GM18498 (cell line): ENCODE measurements around the gene SLC25A52.
"Not testable (repeated sequence)": the region's sequence is repeated elsewhere in the genome, so short reads cannot be mapped to it uniquely, and the experiment has no call there.

Source experiments
- ATAC-seq: cut with Tn5 transposase; IDR thresholded peaks from one replicate; pipeline ENCODE4 v1.9.1; 2021; ENCODE audit warnings: mild to moderate bottlenecking, moderate library complexity; ENCODE audit not compliant: unreplicated experiment

SLC25A52 gene, protein sequence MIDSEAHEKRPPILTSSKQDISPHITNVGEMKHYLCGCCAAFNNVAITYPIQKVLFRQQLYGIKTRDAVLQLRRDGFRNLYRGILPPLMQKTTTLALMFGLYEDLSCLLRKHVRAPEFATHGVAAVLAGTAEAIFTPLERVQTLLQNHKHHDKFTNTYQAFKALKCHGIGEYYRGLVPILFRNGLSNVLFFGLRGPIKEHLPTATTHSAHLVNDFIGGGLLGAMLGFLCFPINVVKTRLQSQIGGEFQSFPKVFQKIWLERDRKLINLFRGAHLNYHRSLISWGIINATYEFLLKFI

DNA sequence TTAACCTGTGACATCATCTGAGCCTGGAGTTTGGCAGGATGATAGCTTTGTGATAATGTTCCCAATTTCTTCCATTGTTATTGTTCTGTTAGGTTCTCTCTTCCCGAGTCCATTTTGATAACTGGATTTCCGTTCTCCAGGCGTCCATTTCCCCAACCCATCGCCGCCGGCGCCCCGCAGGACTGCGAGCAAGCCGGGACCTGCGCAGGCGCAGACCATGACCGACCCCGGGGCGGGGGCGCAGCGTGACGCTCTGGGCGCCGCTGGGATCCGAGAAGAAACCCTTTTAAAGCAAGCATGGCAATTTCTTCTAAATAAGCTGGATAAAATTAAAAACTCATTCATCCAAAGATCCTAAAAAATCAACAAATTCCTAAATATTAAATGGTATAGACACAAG lies at the start of gene SLC25A52:
Gene SLC25A52 (minus strand): TSS at position 186 of the 400 bp plus-strand sequence. CDS start 219 bp downstream, outside the sequence.
- no peak for ATAC-seq

DNA sequence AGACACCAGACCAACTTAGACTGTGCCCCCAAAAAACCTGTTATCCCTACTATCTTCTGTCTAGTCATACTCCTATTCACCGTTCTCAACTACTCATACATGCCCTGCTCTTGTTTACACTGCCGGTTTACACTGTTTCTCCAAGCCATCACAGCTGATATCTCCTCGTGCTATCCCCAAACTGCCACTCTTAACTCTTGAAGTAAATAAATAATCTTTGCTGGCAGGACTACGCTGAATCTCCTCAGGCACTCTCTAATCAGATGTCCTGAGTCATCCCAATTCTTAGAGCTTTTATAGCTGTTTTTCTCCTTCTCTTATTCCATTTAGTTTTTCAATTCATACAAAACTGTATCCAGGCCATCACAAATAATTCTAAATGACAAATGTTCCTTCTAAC lies 48.4 kb upstream of the SLC25A52 start:
- ATAC-seq = not testable (repeated sequence)

DNA sequence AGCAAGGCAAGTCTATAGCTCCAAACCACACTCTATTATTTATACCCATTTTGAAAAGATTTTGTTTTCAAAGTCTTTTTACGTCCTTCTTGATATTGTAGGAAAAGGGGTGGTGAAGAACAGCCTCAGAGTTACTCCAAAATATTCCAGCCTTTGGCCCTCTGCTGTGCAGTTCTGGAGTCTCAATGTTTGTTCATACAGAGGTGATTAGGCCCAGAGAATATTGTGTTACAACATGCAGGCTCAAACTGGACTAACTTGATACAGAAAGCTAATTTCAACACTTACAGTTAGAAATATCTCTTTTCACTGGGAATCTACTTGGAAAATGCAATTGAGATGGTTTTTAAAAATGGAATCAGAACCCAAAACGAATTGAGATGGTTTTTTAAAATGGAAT lies 40.4 kb upstream of the SLC25A52 start:
- ATAC-seq = no peak

DNA sequence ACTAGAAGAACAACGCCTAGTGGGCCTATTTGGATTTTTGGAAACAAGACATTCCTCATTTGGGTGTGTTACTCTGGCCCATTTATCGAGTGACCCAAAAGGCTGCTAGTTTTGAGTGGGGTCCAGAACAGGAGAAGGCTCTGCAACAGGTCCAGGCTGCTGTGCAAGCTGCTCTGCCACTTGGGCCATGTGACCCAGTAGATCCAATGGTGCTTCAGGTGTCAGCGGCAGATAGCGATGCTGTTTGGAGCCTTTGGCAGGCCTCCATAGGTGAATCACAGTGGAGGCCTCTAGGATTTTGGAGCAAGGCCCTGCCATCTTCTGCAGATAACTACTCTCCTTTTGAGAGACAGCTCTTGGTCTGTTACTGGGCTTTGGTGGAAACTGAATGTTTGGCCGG lies 38.6 kb upstream of the SLC25A52 start:
- ATAC-seq = not testable (repeated sequence)

DNA sequence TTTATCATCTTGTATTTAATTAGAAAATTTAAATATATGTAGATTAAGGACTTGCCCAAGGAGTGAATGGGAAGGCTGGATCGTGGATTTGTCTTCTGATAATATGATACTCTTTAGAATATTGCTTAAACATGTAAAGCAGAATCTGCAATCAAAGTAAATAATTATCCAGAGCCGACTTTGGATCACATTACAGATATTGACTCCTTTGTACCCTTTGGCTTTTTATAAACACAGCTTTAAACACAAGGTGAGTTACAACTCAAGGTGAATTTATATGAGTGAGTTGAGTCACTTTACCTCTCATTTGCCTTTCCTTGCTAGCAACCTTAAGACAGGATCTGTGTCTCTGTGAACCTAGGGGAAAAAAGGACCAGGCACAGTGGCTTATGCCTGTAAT lies 37.7 kb upstream of the SLC25A52 start:
- ATAC-seq = no peak

DNA sequence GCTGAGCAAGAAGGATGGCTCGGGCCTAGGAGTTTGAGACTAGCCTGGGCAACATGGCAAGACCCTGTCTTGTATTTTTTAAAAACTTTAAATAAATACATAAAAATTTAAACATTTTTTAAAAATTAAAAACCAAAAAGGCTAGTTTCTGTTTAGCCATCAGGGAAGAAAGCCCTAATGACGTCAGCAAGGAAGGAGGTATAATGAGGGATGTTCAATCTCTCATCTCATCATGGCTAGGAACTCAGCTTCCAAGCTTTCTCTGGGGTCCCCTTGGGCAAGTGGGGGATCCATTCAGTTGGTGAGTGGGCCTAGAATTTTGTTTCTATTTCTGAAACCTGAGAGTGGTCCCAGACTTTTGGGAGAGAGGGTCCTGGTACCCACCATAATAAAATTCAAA lies 35.1 kb upstream of the SLC25A52 start:
- ATAC-seq = no peak

DNA sequence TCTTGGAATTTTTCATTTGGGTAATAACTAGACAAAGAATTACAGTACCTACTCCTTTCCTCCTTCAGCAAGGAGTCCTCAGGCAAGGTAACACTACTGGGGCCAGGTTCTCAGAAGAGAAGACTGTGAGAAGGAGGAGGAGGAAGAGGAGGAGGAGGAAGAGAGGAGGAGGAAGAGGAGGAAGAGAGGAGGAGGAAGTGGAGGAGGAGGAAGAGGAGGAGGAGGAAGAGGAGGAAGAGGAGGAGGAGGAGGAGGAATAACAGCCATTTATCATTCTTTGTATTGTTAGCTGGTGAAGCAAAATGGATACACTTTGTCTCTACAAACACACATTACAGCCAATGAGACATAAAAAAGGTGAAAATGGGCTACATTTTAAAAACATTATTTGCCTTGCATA lies 32.9 kb upstream of the SLC25A52 start:
- no peak for ATAC-seq

DNA sequence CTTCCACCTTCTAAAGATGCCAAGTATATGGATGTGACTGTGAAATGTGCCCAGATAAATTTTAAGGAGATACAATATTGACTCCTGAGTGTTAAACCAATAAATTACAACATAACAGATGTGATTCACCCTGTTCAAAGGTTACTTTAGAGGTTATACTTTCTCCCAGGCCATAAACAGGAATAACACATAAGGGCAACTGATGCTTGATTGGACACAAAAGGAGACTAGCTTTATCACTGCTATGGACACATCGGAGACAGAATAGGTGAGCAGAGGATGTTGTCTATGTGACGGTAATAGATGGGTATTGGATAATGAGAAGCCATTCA lies 31.9 kb upstream of the SLC25A52 start:
- ATAC-seq = no peak

DNA sequence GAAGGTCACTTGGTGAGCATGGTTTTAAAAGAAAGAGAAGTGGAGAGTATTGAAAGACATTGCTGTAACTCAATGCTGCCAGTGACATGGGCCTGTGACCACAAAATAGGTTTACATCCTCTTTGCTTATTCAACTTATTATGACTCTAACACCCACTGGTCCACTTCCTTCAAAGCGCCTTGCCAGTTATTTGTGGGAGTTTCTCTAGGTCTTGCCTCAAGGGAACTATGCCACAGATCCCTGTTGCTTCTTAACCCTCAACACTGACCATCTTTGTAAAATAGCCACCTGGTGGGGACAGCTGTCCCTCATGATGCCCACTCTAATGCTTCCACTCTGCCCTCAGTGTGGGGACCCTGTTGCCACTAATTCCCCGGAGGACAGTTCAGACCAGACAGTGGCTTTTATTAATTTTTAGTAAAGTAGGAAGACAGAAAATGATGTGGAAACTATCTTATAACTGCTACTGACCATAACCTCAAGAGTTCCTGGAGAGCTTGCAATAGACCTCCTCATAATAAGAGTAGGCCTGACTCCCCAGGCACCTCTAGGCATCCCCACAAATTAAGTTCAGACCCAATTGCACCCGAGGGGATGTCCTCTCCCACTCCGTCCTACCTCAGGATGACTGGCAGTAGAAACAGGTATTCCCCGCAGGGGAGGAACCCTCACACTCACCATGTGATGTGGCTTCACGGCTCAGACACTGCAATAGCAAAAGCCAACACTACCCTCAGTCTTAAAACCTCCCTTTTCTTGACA lies 31.3 kb upstream of the SLC25A52 start:
- ATAC-seq = peak; percentile 97

DNA sequence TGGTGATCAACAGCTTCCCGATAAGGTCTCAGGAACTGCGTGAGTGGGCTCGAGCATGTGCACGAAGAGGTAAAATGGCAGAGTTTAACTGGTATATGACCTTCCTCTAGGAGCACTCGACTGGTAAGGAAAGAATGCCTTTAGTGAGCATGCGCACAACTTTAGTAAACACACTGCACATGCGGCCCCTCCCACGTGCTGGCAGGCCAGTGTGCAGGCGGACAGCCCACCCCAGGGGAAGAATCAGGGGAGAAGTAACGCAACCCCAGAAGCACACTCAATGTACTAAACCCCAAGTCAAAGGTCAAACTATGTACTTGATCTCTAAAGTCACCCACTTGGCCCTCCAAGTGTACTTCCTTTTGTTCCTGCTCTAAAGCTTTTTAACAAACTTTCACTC lies 28.7 kb upstream of the SLC25A52 start:
- ATAC-seq = no peak

DNA sequence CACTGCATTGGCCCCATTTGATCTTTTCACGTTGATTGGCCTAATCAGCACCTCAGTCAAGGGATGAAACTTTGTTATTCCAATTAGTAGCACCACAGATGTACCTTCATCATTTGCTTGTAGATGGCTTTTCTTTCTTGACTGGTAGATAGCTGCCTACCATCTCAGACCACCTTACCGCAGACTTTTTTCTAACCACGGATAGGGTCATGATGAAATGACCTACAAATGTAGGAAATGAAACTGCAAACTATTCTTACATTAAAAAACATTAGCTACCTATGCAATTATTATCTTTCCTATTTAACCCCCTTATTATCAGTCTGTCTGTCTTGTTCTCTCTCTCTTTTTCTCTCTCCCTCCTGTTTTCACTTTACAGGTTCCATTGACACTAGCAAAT lies 22.4 kb upstream of the SLC25A52 start:
- ATAC-seq = no peak

DNA sequence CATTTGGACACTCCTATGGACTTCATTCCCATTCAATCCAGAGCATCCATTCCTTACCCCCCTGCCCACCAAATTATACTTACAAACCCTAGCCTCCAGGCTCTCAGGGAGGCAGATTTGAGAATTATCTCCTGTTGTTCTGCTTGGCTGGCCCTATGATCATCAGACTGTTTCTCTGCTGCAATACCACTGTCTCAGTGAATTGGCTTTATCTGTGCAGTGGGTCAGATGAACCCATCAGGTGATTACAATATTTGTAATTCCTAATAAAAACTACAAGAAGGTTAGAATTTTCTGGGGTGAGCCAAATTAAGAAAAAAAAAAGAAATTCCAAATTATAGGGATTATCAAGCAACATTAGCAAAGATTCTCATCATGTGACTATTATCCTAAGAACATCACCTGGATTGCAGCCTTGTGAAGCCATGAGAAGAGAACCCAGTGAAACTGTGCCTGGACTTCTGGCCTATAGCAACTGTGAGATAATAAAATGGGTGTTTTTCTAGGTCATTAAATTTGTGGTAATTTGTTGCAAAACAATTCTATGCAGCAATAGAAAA lies 17.8 kb upstream of the SLC25A52 start:
- ATAC-seq = no peak

DNA sequence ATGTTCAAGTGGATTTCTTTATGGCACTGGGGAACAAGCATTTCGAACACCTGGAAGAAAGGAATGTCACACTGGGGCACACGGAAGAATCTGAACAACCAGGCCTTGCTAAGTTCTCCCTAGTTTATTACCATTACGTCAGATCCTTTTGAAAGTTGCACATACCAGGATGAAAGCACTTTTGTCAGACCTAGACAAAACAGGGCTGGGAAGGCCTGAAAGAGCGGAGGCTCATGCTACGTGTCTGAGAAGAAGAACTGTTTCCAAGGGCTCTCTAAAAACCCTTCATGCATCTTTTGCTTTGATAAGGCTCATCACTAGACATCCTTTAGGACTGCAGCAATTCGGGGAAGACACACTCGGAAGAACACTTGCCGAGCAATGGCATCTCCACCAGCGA lies 15.4 kb upstream of the SLC25A52 start:
- ATAC-seq = no peak

DNA sequence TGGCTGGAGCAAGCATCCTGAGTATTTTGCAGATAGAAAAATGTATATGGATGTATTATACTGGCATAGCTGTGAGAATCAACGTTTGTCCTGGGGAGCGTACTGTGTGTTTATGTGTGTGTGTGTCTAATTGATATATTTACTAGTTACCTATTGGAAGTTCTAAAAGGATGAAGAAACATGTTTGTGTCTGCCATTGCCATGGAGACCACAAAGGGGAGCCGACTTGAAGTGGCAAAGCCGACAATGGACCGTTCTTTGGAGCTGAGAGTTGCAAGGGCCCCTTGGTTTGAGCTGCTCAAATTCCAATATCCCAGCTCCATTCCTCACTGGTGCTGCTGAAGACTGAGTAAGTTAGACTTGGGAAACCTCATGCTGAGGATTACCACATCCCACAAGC lies 14.3 kb upstream of the SLC25A52 start:
- peak; percentile 19 for ATAC-seq

DNA sequence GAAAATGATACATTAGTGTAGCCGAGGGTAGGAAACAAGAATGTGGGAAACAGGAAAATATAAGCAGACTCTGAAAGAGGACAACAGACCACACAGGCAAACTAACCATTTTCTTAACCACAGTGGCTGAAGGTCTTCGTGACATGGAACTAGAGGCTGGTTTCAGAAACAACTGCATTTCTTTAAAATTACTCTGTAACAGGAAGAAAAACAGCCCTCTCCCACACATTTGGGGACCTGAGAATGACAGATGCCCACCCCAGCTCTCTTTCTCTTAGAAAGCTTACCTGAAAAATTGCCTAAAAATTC lies 13.8 kb upstream of the SLC25A52 start:
- peak; percentile 84 for ATAC-seq

DNA sequence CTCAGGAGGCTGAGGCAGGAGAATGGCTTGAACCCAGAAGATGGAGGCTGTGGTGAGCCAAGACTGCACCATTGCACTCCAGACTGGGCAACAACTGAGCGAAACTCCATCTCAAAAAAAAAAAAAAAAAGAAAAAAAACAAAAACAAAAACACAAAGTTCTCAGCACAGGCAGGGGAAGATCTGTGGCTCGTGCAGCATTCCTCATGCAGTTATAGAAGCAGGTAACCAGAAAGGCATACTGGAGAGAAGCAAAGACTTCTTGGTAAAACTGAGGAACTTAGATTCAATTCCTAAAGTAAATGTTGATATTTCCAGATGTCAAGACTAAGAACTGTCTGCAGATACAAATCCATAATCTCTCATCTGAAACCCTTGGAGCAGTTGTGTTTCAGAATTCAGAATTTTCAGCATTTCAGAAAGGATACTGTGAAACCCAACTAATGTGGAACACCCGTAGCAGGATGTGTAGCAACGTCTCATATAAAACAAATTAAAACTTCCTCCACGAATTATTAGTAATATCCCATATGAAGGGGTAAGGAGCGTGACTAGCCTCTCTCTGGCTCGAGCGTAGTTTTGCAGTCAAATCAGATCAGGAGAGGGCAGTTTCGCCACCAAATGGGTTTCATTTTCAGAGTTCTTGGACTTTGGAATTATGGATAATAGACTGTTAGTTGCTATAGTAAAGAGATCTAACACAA lies 13.2 kb upstream of the SLC25A52 start:
- ATAC-seq = peak; percentile 48

DNA sequence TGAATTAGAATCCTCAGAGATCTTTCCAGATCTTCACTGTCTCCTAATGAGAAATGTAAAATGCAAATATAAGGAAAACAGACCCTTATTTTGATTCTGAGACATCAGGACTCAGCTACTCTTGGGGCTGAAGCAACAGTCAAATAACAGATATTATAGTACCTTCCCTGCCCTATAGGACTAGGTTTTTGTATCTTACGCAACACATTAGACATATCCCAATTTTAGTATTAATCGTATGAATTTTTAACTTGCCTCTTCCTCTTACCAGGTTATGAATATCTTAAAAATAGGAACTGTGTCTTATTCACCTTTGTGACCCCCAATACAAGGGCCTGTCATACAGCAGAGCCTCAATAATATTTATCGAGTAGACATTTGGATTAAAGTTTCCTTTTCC lies 12.0 kb upstream of the SLC25A52 start:
- no peak for ATAC-seq

DNA sequence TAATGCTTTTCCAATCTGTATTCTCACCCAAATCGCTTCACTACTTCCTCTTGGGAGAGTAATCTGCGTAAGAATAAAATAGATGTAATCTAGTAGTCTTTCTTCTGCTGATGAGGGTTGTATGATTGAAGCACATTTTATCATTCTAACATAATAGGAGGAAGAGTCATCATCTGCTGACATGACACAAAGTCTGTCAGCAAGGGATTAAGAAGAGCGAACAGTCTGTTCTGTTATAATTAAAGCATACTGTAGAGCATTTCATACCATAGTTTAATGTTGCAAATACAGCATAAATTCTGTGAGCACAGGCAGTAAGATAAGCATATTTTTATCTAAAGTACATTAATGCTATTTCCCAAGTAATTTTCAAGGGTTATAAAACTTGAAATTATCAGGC lies 10.4 kb downstream of the SLC25A52 start:
- no peak for ATAC-seq

DNA sequence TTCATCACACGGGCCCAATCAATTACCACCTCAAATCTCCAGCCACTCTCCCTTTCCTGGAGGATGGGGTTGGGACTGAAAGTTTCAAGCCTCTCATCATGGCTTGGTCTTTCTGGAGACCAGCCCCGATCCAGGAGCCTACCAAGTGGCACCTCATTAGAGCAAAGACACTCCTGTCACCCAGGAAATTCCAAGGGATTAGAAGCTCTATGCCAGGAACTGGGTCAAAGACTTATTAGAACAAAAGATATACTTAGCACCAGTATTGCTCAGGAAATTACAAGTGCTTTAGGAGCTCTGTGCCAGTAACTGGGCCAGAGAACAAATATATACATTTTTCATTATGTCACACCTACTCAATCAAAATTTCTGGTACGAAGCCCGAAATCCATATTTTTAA lies 14.3 kb downstream of the SLC25A52 start:
- ATAC-seq = no peak

DNA sequence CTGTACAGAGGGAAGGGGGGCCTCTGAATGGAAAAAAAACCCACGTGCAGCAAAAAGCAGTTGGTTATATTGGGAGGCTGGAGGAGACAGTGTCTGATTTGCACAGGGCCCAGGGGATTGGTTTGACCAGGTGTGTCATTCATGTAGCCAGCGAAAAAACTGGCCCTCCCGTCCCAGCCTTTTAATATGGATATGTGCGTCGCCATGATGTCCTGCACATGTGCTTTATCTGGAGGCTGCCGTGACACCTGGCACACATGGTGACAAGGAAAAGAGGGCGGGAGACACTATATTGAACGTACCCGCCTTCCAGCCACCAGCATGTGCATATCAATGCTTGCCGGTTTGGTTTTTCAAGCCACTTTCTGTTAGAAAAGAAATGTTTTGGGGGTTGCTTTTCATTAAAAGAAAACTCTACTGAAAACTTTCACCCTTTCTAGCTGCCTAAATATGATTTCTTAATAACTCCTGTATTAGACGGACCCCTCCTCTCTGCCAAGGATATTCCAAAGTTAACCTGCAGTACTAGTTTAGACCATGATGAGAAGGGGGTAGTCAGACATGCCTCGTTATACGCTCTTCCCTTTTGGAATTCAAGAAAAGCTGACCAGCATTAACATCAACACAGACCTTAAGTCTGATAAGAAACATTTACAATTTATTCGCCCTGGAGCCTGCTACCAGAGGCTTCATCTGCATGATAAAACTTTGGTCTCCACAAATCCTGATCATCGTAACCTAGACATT lies 16.2 kb downstream of the SLC25A52 start:
- no peak for ATAC-seq

DNA sequence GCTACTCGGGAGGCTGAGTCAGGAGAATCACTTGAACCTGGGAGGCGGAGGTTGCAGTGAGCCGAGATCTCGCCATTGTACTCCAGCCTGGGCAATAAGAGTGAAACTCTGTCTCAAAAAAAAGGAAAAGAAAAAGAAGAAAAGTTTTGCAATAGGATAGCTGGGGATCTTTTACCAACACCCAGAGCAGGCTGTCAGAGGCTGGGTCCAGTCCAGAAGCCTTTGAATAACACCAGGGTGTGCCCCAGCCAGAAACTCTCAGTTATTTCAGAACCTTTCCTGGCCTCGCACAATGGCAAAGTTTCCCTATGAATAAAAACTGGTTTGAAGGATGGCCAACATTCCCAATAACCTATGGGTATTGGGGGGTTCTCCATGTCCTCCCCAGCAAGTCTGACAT lies 17.1 kb downstream of the SLC25A52 start:
- ATAC-seq = not testable (repeated sequence)
